ENCODE results near the gene ME3. TPM values are rescaled to one million over a fixed set of nuclear protein-coding genes. Genes with fewer than 3 reads are reported as not detected.
A peak's percentile ranks its signal among the peaks of the same experiment; 100 is the strongest.

Gene ME3
- total RNA-seq, 1 donor from 2014 or later, result 28.5 TPM

DNA sequence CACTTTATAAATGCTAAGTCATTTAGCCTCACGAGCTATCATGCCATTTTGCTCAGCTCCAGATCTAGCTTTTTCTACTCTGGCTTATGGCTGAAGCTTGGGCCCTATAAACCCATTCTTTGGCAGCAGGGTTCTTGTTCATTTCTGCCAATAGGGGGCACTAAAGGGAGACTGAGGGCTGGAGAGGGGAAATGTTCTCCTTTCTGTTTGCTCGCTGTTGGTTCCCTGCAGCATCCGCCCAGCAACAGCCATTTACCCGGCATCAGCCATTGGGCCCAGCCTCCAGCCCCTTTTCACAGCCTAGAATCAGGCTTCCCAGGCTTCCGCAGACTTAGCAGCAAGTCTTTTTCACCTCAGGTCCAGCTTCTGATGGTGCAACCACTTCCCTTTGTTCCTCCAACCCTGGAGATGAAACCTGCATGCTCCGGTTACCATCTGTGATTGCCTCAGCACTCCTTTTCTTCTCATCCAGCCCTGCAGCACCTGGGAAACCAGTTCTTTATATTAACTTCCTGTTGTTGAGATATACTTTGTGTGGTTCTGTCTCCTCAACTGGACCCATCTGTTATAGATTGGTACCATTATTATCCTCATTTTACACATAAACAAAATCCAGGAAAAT, 4.2 kb upstream of the ME3 start:
- Histone ChIP-seq H3K4me1 (peaks cover 17% of the 10 kb centered on the region), H3K36me3 (no peaks in the 10 kb centered on the region), H3K4me3 (no peak overlapping the region), H3K27ac (peak overlapping the region; percentile 17), H3K27me3 (no peaks in the 10 kb centered on the region), H3K9me3 (no peaks in the 10 kb centered on the region)
- TF ChIP-seq POLR2AphosphoS5 (IDR thresholded peaks at IDR 0.05; ENCODE audit: insufficient read depth in 1 of 2, low read depth in 1 of 2) (no peak), POLR2A (IDR thresholded peaks at IDR 0.05) (no peak)
- TF ChIP-seq, protein P1, sequence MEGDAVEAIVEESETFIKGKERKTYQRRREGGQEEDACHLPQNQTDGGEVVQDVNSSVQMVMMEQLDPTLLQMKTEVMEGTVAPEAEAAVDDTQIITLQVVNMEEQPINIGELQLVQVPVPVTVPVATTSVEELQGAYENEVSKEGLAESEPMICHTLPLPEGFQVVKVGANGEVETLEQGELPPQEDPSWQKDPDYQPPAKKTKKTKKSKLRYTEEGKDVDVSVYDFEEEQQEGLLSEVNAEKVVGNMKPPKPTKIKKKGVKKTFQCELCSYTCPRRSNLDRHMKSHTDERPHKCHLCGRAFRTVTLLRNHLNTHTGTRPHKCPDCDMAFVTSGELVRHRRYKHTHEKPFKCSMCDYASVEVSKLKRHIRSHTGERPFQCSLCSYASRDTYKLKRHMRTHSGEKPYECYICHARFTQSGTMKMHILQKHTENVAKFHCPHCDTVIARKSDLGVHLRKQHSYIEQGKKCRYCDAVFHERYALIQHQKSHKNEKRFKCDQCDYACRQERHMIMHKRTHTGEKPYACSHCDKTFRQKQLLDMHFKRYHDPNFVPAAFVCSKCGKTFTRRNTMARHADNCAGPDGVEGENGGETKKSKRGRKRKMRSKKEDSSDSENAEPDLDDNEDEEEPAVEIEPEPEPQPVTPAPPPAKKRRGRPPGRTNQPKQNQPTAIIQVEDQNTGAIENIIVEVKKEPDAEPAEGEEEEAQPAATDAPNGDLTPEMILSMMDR (IDR thresholded peaks at IDR 0.05), result no peak
- intact Hi-C loops (cut with DNase I), result loop anchor here (10.0 kb wide), 1 partner anchor 52 kb away; no protein-coding TSS in a partner anchor
- DNase-seq (ENCODE audit: extremely low spot score in 2 of 2), result no peak

DNA sequence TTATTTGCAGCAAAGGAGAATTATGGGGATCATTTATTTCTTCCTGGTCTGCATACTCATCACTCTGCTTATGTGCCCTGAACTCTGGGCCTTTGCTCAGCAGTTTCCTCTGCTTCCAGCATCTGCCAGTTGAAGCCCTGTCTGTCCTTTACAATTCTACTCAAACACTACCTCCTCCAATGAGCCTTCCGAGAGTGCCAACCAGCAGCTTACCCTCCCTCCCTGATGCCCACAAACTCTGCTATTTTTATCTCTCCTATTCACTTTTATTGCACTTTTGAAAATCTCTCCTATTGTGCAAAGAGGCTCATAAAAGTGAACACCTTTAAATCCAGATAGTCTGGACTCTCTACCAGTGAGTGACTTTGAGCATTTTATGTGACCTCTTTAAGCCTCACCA, 3.6 kb upstream of the ME3 start:
- TF ChIP-seq POLR2A (IDR thresholded peaks at IDR 0.05) (no peak), POLR2AphosphoS5 (IDR thresholded peaks at IDR 0.05; ENCODE audit: insufficient read depth in 1 of 2, low read depth in 1 of 2) (no peak)
- TF ChIP-seq, protein P1 (IDR thresholded peaks at IDR 0.05), result no peak
- Histone ChIP-seq H3K27ac (no peak overlapping the region), H3K4me3 (no peak overlapping the region), H3K27me3 (no peaks in the 10 kb centered on the region), H3K36me3 (no peaks in the 10 kb centered on the region), H3K4me1 (peaks cover 17% of the 10 kb centered on the region), H3K9me3 (no peaks in the 10 kb centered on the region)
- no peak for DNase-seq (ENCODE audit: extremely low spot score in 2 of 2)
- intact Hi-C loops (cut with DNase I), result loop anchor here (10.0 kb wide), 1 partner anchor 51 kb away; no protein-coding TSS in a partner anchor

DNA sequence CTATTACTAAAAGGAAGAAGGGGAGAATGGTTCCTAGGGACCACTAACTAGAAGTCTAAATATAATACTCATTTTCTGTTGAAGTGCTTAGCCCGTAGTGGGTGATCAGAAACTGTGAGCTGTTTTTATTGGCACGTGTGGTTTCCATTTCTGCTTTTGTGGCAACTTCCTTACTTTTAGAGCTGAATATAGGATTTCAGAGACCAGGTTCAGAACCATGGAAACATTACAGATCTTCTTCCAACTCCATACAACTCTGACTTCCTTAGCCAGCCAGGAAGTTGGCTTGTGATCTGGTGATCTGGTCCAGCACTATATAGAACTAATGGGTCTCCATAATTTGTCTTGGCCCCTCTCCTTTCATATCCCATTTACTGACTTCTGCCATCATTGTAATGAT, 2.6 kb upstream of the ME3 start:
- no peaks in the 10 kb centered on the region for H3K36me3 ChIP-seq
- H3K4me3 ChIP-seq, result no peak overlapping the region
- H3K9me3 ChIP-seq, result no peaks in the 10 kb centered on the region
- no peaks in the 10 kb centered on the region for H3K27me3 ChIP-seq
- H3K27ac ChIP-seq, result no peak overlapping the region
- TF ChIP-seq POLR2A (IDR thresholded peaks at IDR 0.05) (no peak), POLR2AphosphoS5 (IDR thresholded peaks at IDR 0.05; ENCODE audit: insufficient read depth in 1 of 2, low read depth in 1 of 2) (no peak)
- TF ChIP-seq, protein P1 (IDR thresholded peaks at IDR 0.05), result no peak
- intact Hi-C loops (cut with DNase I), result loop anchor here (10.0 kb wide), 1 partner anchor 50 kb away; no protein-coding TSS in a partner anchor
- H3K4me1 ChIP-seq, result peaks cover 17% of the 10 kb centered on the region
- no peak for DNase-seq (ENCODE audit: extremely low spot score in 2 of 2)

DNA sequence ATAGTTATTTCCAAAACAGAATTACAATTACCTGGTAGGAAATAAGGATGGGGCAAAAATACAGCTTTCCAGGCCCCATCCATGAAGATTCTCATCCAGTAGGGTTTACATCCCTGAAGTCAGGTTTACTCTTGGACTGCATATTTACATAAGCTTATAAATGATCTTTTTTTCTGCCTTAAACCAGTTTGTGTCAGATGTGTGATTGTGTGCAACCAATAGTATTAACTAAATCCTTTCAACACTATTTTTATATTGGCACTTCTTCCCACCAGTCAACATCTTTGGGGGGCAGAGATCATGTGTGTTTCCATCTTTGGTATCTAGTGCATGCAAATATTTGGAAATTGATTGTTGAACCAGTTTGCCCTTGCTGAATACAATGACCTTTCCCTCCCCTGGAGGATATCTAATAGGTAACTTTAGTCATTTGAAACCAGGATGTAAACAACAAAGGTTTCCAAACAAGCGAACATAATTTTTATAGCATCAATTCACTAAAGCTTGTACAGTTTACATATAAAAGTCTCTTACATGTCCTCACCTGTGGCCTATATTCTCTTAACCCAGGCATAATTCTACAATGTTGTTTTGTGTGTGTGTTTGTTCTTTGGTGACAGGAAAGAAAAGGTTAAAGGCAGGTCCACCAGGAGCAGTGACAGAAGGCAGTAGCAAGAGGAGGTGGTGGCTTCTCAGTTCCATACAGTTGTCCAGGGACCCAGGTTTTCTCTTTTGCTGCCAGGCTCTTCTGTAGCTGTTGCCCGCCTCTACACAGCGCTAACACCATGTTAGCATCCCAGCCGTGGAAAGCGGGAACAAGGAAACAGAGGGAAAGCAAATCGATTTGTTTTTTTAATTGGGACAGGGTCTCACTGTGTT, 1.7 kb upstream of the ME3 start:
- Histone ChIP-seq H3K4me3 (no peak overlapping the region), H3K36me3 (no peaks in the 10 kb centered on the region), H3K9me3 (no peaks in the 10 kb centered on the region), H3K27me3 (no peaks in the 10 kb centered on the region), H3K27ac (peak overlapping the region; percentile 97), H3K4me1 (peaks cover 17% of the 10 kb centered on the region)
- TF ChIP-seq POLR2AphosphoS5 (IDR thresholded peaks at IDR 0.05; ENCODE audit: insufficient read depth in 1 of 2, low read depth in 1 of 2) (no peak), POLR2A (IDR thresholded peaks at IDR 0.05) (no peak)
- TF ChIP-seq, protein P1 (IDR thresholded peaks at IDR 0.05), result no peak
- no peak for DNase-seq (ENCODE audit: extremely low spot score in 2 of 2)
- intact Hi-C loops (cut with DNase I), result loop anchor here (10.0 kb wide), 1 partner anchor 49 kb away; no protein-coding TSS in a partner anchor

All from vagina (tissue), 2 donors.